Cardiac muscle cell (in vitro differentiated cells and primary cell): ENCODE data around the gene GALP. TPM values are rescaled to one million over a fixed set of nuclear protein-coding genes. Genes with fewer than 3 reads are reported as not detected.
A peak's percentile ranks its signal among the peaks of the same experiment; 100 is the strongest.
"Not testable (repeated sequence)": the region's sequence is repeated elsewhere in the genome, so short reads cannot be mapped to it uniquely, and the experiment has no call there.

ENCODE experiments used
- DNase-seq, 2 donors: peaks; one replicate each; pipeline versions ENCODE4 v3.0.0 to v3.0.0-alpha.2; 2010 to 2017; ENCODE audit warnings: low read depth in 1 of 2, low spot score in 1 of 2
- H3K27ac ChIP-seq: fragments of 200-600 bp; sonication (generic); 2 replicates; pipeline ENCODE4 v1.5.1; 2016
- H3K27me3 ChIP-seq: fragments of 200-600 bp; sonication (generic); 2 replicates; pipeline ENCODE4 v1.6.0; 2016; ENCODE audit warnings: control low read depth
- H3K36me3 ChIP-seq: fragments of 200-600 bp; sonication (generic); 2 replicates; pipeline ENCODE4 v1.5.1; 2016; ENCODE audit warnings: control low read depth
- H3K4me1 ChIP-seq: fragments of 200-600 bp; sonication (generic); 2 replicates; pipeline ENCODE4 v1.8.1; 2017; ENCODE audit warnings: low read depth, mild to moderate bottlenecking, mixed run types
- H3K4me3 ChIP-seq: fragments of 200-600 bp; sonication (generic); 2 replicates; pipeline ENCODE4 v1.5.1; 2016; ENCODE audit warnings: mild to moderate bottlenecking
- H3K9me3 ChIP-seq: fragments of 200-600 bp; sonication (generic); 2 replicates; pipeline ENCODE4 v1.5.1; 2017; ENCODE audit warnings: low read depth, mild to moderate bottlenecking, control low read depth
- polyA plus RNA-seq: library from polyadenylated mRNA; unstranded; fragments of >200 nt; fragmentation: Nextera tagmentation; extraction: Ambion mirVana; gene quantifications from 2 replicates; pipeline ENCODE4 v1.2.1, GENCODE V29; 2016
- total RNA-seq: library from RNA; depleted of rRNA; stranded (reverse); fragments of >200 nt; gene quantifications from 2 replicates; pipeline ENCODE4 v1.2.3, GENCODE V29; 2016
- TF ChIP-seq, protein P1 (sequence below): IDR thresholded peaks from 2 replicates; pipeline ENCODE4 v1.5.1; 2012; ENCODE audit warnings: low read depth, mild to moderate bottlenecking, low read length

The GALP gene
- 0.21 TPM in 1 of 2 replicates, not detected in the other for total RNA-seq
- polyA plus RNA-seq: not detected in 2 replicates

DNA sequence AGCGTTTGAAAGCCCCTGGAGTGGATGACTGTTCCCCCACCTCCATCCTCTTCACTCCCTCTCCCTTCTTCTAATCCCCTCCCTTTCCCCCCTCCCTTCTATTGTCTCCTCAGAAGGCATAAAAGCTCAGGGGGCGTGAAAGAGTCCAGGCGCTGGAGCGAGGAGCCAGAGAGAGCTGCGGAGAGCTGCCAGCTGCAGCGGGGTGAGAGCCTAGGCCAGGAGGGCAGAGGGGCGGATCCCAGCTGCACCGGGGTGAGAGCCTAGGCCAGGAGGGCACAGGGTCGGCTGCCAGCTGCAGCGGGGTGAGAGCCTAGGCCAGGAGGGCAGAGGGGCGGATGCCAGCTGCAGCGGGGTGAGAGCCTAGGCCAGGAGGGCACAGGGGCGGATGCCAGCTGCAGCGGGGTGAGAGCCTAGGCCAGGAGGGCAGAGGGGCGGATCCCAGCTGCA is at the start of gene GALP:
TSS of gene GALP (plus strand) at position 148 of the 447 bp plus-strand sequence. CDS start 1,101 bp downstream, outside the sequence.
- not testable (repeated sequence) for DNase-seq, H3K27me3 ChIP-seq, H3K27ac ChIP-seq, H3K4me3 ChIP-seq, H3K9me3 ChIP-seq, H3K36me3 ChIP-seq, H3K4me1 ChIP-seq

DNA sequence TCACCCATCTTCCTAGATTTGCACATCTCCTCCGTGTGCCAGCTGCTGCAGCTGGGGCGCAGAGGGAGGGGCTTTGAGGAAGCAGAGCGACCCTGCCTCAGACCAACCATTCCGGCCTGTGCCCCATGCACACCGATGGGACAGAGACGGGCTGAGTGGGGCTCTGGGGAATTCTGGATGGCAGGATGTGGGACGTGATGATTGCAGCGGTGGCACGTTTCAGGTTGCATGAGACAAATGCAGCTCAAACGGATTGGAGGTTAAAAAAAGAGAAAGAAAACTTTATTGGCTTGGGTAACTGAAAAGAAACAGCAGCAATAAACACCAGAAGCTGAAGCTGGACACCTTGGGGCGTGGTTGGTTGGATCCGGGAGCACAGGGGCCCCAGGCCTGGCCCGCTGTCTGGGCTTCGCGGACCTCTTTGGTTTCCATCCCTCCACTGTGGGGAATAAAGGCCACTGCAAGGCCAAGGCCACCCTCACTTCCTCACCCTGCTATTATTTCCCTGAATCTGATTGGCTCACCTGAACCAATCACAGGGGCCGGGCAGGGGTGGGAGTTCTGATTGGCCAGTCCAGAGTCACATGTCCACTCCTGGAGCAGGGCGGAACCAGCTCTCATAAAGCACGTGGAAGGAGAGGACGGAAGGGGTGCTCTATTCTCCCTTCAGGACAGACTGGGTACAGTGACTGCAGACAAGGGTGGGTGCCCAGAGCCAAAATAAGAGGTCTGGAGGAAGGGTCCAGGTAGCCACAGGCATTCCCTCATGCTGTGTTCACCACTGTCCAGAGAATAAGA is 48.6 kb upstream of the GALP start:
- Histone ChIP-seq H3K27ac (no peak overlapping the region), H3K27me3 (no peaks in the 10 kb centered on the region), H3K4me1 (peaks cover 17% of the 10 kb centered on the region), H3K4me3 (no peak overlapping the region), H3K9me3 (no peaks in the 10 kb centered on the region), H3K36me3 (no peaks in the 10 kb centered on the region)
- TF ChIP-seq, protein P1, sequence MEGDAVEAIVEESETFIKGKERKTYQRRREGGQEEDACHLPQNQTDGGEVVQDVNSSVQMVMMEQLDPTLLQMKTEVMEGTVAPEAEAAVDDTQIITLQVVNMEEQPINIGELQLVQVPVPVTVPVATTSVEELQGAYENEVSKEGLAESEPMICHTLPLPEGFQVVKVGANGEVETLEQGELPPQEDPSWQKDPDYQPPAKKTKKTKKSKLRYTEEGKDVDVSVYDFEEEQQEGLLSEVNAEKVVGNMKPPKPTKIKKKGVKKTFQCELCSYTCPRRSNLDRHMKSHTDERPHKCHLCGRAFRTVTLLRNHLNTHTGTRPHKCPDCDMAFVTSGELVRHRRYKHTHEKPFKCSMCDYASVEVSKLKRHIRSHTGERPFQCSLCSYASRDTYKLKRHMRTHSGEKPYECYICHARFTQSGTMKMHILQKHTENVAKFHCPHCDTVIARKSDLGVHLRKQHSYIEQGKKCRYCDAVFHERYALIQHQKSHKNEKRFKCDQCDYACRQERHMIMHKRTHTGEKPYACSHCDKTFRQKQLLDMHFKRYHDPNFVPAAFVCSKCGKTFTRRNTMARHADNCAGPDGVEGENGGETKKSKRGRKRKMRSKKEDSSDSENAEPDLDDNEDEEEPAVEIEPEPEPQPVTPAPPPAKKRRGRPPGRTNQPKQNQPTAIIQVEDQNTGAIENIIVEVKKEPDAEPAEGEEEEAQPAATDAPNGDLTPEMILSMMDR: no peak
- no peak for DNase-seq

DNA sequence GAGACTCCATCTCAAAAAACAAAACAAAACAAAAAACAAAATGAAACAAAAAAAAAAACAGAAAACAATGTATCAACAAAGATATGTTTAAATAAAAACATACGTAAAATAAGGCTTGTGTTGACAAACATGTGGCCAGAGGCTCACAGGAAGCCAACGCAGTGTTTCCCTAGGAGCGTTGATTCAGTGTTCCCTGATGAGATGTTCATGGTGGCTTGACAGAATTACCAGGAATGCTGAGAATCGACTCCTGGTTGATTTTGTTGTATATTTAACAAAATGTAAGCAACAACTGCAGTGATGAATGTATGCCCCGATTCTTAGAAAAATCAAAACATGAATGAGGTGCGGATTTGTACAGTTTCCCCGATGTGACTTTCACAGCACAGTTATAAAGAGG is 45.8 kb upstream of the GALP start:
- peaks cover 22% of the 10 kb centered on the region for H3K4me1 ChIP-seq
- H3K27ac ChIP-seq: no peak overlapping the region
- H3K4me3 ChIP-seq: no peak overlapping the region
- H3K36me3 ChIP-seq: no peaks in the 10 kb centered on the region
- TF ChIP-seq, protein P1: no peak
- no peaks in the 10 kb centered on the region for H3K27me3 ChIP-seq
- H3K9me3 ChIP-seq: no peaks in the 10 kb centered on the region
- DNase-seq: no peak

DNA sequence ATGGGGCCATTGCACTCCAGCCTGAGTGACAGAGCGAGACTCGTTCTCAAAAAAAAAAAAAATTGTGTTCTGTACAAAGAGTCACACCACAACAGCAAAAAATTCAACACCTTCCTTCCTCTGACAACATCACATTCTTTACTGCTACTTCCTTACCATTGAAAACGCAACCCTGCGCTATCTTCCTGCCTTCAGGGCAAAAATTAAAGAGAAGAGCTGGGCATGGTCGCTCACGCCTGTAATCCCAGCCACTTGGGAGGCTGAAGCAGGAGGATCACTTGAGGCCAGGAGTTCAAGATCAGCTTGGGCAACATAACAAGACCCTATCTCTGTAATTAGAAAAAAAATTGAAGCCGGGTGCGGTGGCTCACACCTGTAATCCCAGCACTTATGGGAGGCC is 44.2 kb upstream of the GALP start:
- Histone ChIP-seq H3K4me3 (no peak overlapping the region), H3K27me3 (no peaks in the 10 kb centered on the region), H3K27ac (peak overlapping the region; percentile 92), H3K36me3 (no peaks in the 10 kb centered on the region), H3K4me1 (peaks cover 12% of the 10 kb centered on the region), H3K9me3 (no peaks in the 10 kb centered on the region)
- DNase-seq: no peak
- TF ChIP-seq, protein P1: no peak

DNA sequence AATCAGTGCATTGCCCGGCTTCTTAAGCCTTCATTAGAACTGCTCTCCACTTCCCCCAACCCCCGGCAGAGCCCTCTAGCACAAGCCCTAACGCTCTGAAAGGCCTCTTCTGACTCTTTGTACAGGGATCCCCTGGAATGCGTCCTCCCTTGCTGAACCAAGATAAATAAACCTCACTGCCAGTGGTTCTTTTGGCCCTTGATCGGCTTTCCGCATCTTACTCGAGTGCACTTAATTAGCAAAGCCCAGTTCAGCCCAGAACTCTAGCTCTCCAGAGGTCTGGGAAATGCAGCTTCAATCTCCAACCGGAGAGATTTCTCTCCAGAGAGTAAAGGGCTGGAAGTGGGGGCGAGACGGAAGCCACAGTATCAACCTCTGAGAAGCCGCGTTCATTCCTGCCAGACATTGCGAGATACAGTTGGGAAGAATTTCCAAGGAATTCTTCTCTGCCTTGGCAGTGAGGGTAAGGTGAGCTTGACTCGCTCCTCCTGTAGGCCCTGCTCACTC is 43.4 kb upstream of the GALP start:
- peak overlapping the region; percentile 92 for H3K27ac ChIP-seq
- H3K36me3 ChIP-seq: no peaks in the 10 kb centered on the region

More for the DNA sequence above, 43.4 kb upstream of the GALP start:
- Histone ChIP-seq H3K9me3 (no peaks in the 10 kb centered on the region), H3K27me3 (no peaks in the 10 kb centered on the region), H3K4me3 (no peak overlapping the region), H3K4me1 (peaks cover 12% of the 10 kb centered on the region)
- TF ChIP-seq, protein P1: no peak
- peak; percentile 72 to 86 for DNase-seq
